Right kidney (tissue), 9 donors: ENCODE data around the gene CNKSR3.
"Not testable (repeated sequence)": the region's sequence is repeated elsewhere in the genome, so short reads cannot be mapped to it uniquely, and the experiment has no call there.

ENCODE experiments used
- DNase-seq: peaks from one replicate; pipeline ENCODE4 v3.0.0-alpha.2; 2016
- long read RNA-seq, 8 donors: transcript quantifications; one replicate each; lab custom pipeline, GENCODE V29; 2026

CNKSR3 gene
- long read RNA-seq, donor 1, full-length matches to known transcripts, result 7 of 7 reads
- long read RNA-seq, donor 1, partial matches to known transcripts, result 0 of 7 reads
- long read RNA-seq, donor 1, other reads (novel, unspliced or antisense), result 0 of 7 reads
- long read RNA-seq, donor 2, full-length matches to known transcripts, result 10 of 10 reads
- long read RNA-seq, donor 2, partial matches to known transcripts, result 0 of 10 reads
- long read RNA-seq, donor 2, other reads (novel, unspliced or antisense), result 0 of 10 reads
- long read RNA-seq, donor 3, full-length matches to known transcripts, result 2 of 2 reads
- long read RNA-seq, donor 3, partial matches to known transcripts, result 0 of 2 reads
- long read RNA-seq, donor 3, other reads (novel, unspliced or antisense), result 0 of 2 reads
- long read RNA-seq, donor 4, full-length matches to known transcripts, result 4 of 4 reads
- long read RNA-seq, donor 4, partial matches to known transcripts, result 0 of 4 reads
- long read RNA-seq, donor 4, other reads (novel, unspliced or antisense), result 0 of 4 reads
- long read RNA-seq, donor 5, full-length matches to known transcripts, result 9 of 9 reads
- long read RNA-seq, donor 5, partial matches to known transcripts, result 0 of 9 reads
- long read RNA-seq, donor 5, other reads (novel, unspliced or antisense), result 0 of 9 reads
- long read RNA-seq, donor 6, full-length matches to known transcripts, result 7 of 49 reads
- long read RNA-seq, donor 6, partial matches to known transcripts, result 42 of 49 reads
- long read RNA-seq, donor 6, other reads (novel, unspliced or antisense), result 0 of 49 reads
- long read RNA-seq, donor 7, full-length matches to known transcripts, result 6 of 6 reads
- long read RNA-seq, donor 7, partial matches to known transcripts, result 0 of 6 reads
- long read RNA-seq, donor 7, other reads (novel, unspliced or antisense), result 0 of 6 reads
- long read RNA-seq, donor 8, full-length matches to known transcripts, result 6 of 6 reads
- long read RNA-seq, donor 8, partial matches to known transcripts, result 0 of 6 reads
- long read RNA-seq, donor 8, other reads (novel, unspliced or antisense), result 0 of 6 reads

- DNase-seq, result peak; percentile 98
These were observed at the start of gene CNKSR3 for GRCh38 chr6:154510144-154510905. TSS of gene CNKSR3 (minus strand) at chr6:154510685. CDS start at chr6:154510114, 571 bp downstream.

GRCh38 chr6:154558984-154559383 is 48.5 kb upstream of the CNKSR3 start:
- DNase-seq, result no peak

GRCh38 chr6:154558513-154558912 is 48.0 kb upstream of the CNKSR3 start:
- no peak for DNase-seq

GRCh38 chr6:154555073-154555677 is 44.7 kb upstream of the CNKSR3 start:
- no peak for DNase-seq

GRCh38 chr6:154554491-154554890 is 44.0 kb upstream of the CNKSR3 start:
- no peak for DNase-seq

GRCh38 chr6:154550779-154551178 is 40.3 kb upstream of the CNKSR3 start:
- DNase-seq, result no peak

GRCh38 chr6:154549179-154549578 is 38.7 kb upstream of the CNKSR3 start:
- no peak for DNase-seq

- peak; percentile 48 for DNase-seq
These were observed 37.8 kb upstream of the CNKSR3 start for GRCh38 chr6:154548130-154548830.

GRCh38 chr6:154543628-154544027 is 33.1 kb upstream of the CNKSR3 start:
- DNase-seq, result no peak

GRCh38 chr6:154542747-154543146 is 32.3 kb upstream of the CNKSR3 start:
- peak; percentile 40 for DNase-seq

- DNase-seq, result not testable (repeated sequence)
These were observed 31.4 kb upstream of the CNKSR3 start for GRCh38 chr6:154541837-154542236.

- no peak for DNase-seq
These were observed 29.2 kb upstream of the CNKSR3 start for GRCh38 chr6:154539593-154540269.

- no peak for DNase-seq
These were observed 28.2 kb upstream of the CNKSR3 start for GRCh38 chr6:154538640-154539191.

- peak; percentile 60 for DNase-seq
These were observed 27.2 kb upstream of the CNKSR3 start for GRCh38 chr6:154537511-154538325.

GRCh38 chr6:154536999-154537398 is 26.5 kb upstream of the CNKSR3 start:
- no peak for DNase-seq

- no peak for DNase-seq
These were observed 25.8 kb upstream of the CNKSR3 start for GRCh38 chr6:154536255-154536654.

- DNase-seq, result no peak
These were observed 25.4 kb upstream of the CNKSR3 start for GRCh38 chr6:154535851-154536250.

- no peak for DNase-seq
These were observed 24.7 kb upstream of the CNKSR3 start for GRCh38 chr6:154535147-154535546.

GRCh38 chr6:154534531-154534930 is 24.0 kb upstream of the CNKSR3 start:
- no peak for DNase-seq
